Loucy (cell line): ENCODE results near the gene CERS6.

Experiments used
- H2AFZ ChIP-seq: fragments of 200-600 bp; sonication (generic); 2 replicates; pipeline ENCODE4 v1.6.0; 2016; ENCODE audit warnings: antibody characterized with exemption, mild to moderate bottlenecking, low read length, moderate library complexity
- H3F3A ChIP-seq: fragments of 200-600 bp; 2 replicates; pipeline ENCODE4 v1.6.0; 2016; ENCODE audit warnings: antibody characterized with exemption, low read depth, mild to moderate bottlenecking
- H3K27me3 ChIP-seq: fragments of 200-600 bp; sonication (generic); 2 replicates; pipeline ENCODE4 v1.6.1; 2014; ENCODE audit warnings: low read length, mild to moderate bottlenecking; ENCODE audit not compliant: insufficient read depth, poor library complexity, severe bottlenecking
- H3K36me3 ChIP-seq: fragments of 200-600 bp; sonication (generic); 2 replicates; pipeline ENCODE4 v1.6.1; 2016; ENCODE audit warnings: low read length; ENCODE audit not compliant: insufficient read depth
- H3K4me1 ChIP-seq: fragments of 200-600 bp; sonication (generic); 2 replicates; pipeline ENCODE4 v1.5.1; 2014; ENCODE audit warnings: low read length, mild to moderate bottlenecking; ENCODE audit not compliant: insufficient read depth, poor library complexity, severe bottlenecking
- H3K4me2 ChIP-seq: fragments of 200-600 bp; sonication (generic); 2 replicates; pipeline ENCODE4 v1.6.0; 2014; ENCODE audit warnings: antibody characterized with exemption, low read length, low read depth, mild to moderate bottlenecking; ENCODE audit not compliant: poor library complexity, severe bottlenecking
- H3K4me3 ChIP-seq: fragments of 200-600 bp; sonication (generic); 2 replicates; pipeline ENCODE4 v1.5.1; 2014; ENCODE audit warnings: low read length, mild to moderate bottlenecking, mixed read lengths; ENCODE audit not compliant: poor library complexity, severe bottlenecking
- H3K79me2 ChIP-seq: fragments of 200-600 bp; sonication (generic); 2 replicates; pipeline ENCODE4 v1.6.1; 2014; ENCODE audit warnings: low read length; ENCODE audit not compliant: insufficient read depth
- H3K9ac ChIP-seq: fragments of 200-600 bp; sonication (generic); 2 replicates; pipeline ENCODE4 v1.6.0; 2014; ENCODE audit warnings: mild to moderate bottlenecking, low read depth, low read length, moderate library complexity; ENCODE audit not compliant: poor library complexity, severe bottlenecking
- H3K9me2 ChIP-seq: fragments of 200-600 bp; sonication (generic); replicated peaks from 2 replicates; pipeline ENCODE4 v1.6.1; 2016; ENCODE audit warnings: low read depth, low read length, mixed read lengths
- H3K9me3 ChIP-seq: fragments of 200-600 bp; sonication (generic); 2 replicates; pipeline ENCODE4 v1.6.1; 2014; ENCODE audit warnings: mild to moderate bottlenecking, antibody characterized with exemption, low read length, low read depth; ENCODE audit not compliant: insufficient read depth
- H4K20me1 ChIP-seq: fragments of 200-600 bp; sonication (generic); 2 replicates; pipeline ENCODE4 v1.6.0; 2014; ENCODE audit warnings: antibody characterized with exemption, low read length, mild to moderate bottlenecking; ENCODE audit not compliant: insufficient read depth, poor library complexity, severe bottlenecking
- EZH2phosphoT487 ChIP-seq: fragments of 200-600 bp; IDR thresholded peaks from 2 replicates; pipeline ENCODE4 v1.6.1; 2018; ENCODE audit warnings: antibody characterized with exemption, mild to moderate bottlenecking, moderate library complexity, borderline replicate concordance
- TF ChIP-seq, protein P1 (sequence below): fragments of 200-600 bp; sonication (generic); conservative IDR thresholded peaks from 2 replicates; pipeline ENCODE4 v1.5.1; 2014; ENCODE audit warnings: mild to moderate bottlenecking, antibody characterized with exemption, low read length

The CERS6 gene

DNA sequence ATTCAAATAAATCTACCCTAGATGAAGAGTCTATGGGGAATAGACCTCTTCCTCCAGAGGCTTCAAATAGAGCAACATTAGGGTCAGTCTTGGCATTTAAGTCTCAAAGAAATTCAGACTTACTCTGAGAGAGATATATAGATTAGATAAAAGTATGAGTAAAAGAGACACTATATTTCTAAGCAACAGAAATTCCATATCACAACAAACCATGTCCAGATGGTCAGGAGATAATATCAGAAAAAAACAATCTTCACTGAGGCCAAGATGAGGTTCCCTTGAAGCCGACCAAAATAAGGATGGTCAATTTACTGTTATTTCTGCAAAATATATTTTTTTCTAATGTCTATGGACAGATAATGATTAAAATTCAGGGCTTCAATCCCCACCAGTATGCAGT lies 257.3 kb downstream of the CERS6 start:
- H3K27me3 ChIP-seq: no peaks in the 10 kb centered on the region
- no peaks in the 10 kb centered on the region for H3K9me3 ChIP-seq
- H3F3A ChIP-seq: 0 out of 2 replicates have a peak, but pooled peaks cover 5% of the 10 kb centered on the region
- TF ChIP-seq, protein P1, sequence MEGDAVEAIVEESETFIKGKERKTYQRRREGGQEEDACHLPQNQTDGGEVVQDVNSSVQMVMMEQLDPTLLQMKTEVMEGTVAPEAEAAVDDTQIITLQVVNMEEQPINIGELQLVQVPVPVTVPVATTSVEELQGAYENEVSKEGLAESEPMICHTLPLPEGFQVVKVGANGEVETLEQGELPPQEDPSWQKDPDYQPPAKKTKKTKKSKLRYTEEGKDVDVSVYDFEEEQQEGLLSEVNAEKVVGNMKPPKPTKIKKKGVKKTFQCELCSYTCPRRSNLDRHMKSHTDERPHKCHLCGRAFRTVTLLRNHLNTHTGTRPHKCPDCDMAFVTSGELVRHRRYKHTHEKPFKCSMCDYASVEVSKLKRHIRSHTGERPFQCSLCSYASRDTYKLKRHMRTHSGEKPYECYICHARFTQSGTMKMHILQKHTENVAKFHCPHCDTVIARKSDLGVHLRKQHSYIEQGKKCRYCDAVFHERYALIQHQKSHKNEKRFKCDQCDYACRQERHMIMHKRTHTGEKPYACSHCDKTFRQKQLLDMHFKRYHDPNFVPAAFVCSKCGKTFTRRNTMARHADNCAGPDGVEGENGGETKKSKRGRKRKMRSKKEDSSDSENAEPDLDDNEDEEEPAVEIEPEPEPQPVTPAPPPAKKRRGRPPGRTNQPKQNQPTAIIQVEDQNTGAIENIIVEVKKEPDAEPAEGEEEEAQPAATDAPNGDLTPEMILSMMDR: no peak
- TF ChIP-seq EZH2phosphoT487: no peak
- no peaks in the 10 kb centered on the region for H3K79me2 ChIP-seq
- H3K9me2 ChIP-seq: no peaks in the 10 kb centered on the region
- H2AFZ ChIP-seq: no peak overlapping the region
- peaks cover 2% of the 10 kb centered on the region; the same call in 1 of the 2 replicates for H3K36me3 ChIP-seq
- H4K20me1 ChIP-seq: no peaks in the 10 kb centered on the region
- H3K4me3 ChIP-seq: no peak overlapping the region
- H3K4me1 ChIP-seq: peaks cover 16% of the 10 kb centered on the region
- no peak overlapping the region for H3K9ac ChIP-seq
- H3K4me2 ChIP-seq: no peak overlapping the region

DNA sequence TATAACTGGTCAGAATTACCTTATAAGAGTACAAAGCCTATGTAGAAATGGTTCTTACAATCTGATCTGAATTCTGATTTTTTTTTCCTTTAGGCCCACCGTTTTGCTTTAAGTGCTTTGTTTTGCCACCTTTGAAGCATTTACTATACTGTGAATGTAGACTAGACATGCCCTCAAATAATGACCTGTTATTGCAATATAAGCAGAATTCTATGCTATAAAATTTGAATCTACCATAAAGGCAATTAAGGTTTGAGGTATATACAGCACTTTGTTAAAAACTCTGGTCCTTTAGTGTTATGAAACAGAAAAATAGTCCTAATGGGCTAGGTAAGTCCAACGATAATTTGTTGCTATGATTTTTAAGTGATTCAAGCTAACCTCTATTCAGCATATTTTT lies 259.8 kb downstream of the CERS6 start:
- H3K4me1 ChIP-seq: peaks cover 18% of the 10 kb centered on the region
- no peak overlapping the region for H3K9ac ChIP-seq
- no peaks in the 10 kb centered on the region for H3K79me2 ChIP-seq
- H2AFZ ChIP-seq: no peak overlapping the region
- peaks cover 20% of the 10 kb centered on the region; the same call in 1 of the 2 replicates for H3K36me3 ChIP-seq
- no peaks in the 10 kb centered on the region for H3K9me2 ChIP-seq
- H3K4me2 ChIP-seq: no peak overlapping the region
- no peak for TF ChIP-seq EZH2phosphoT487
- TF ChIP-seq, protein P1: no peak
- no peaks in the 10 kb centered on the region for H4K20me1 ChIP-seq
- no peaks in the 10 kb centered on the region for H3K27me3 ChIP-seq
- H3K9me3 ChIP-seq: no peaks in the 10 kb centered on the region
- H3K4me3 ChIP-seq: no peak overlapping the region
- H3F3A ChIP-seq: 0 out of 2 replicates have a peak, but pooled peaks cover 5% of the 10 kb centered on the region

DNA sequence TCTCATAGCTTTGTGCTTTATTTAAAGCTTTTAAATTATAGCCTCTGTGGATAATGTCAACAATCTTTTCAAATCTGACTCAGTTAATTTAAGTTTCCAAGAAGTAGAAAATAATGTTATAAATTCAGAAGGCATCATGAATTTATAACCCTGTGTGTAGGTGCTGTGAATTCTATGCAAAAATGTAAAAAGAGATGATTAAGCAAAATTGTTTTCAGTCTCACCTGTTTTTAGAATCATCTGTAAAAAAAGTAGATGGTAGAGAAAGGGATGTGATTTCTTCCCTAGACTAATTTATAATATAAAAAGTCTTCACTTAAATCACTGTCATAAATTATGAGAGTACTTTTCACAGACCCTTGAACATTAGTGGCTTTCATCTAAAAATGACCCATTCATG lies 260.8 kb downstream of the CERS6 start:
- H3K9me2 ChIP-seq: no peaks in the 10 kb centered on the region
- H3K79me2 ChIP-seq: no peaks in the 10 kb centered on the region
- H2AFZ ChIP-seq: no peak overlapping the region
- no peak overlapping the region for H3K4me2 ChIP-seq
- H3K36me3 ChIP-seq: peaks cover 29% of the 10 kb centered on the region; the same call in 1 of the 2 replicates
- H3K4me1 ChIP-seq: peaks cover 17% of the 10 kb centered on the region
- H3F3A ChIP-seq: 0 out of 2 replicates have a peak, but pooled peaks cover 5% of the 10 kb centered on the region
- no peaks in the 10 kb centered on the region for H4K20me1 ChIP-seq
- H3K9ac ChIP-seq: no peak overlapping the region
- no peak overlapping the region for H3K4me3 ChIP-seq
- TF ChIP-seq EZH2phosphoT487: no peak
- TF ChIP-seq, protein P1: no peak
- H3K9me3 ChIP-seq: no peaks in the 10 kb centered on the region
- no peaks in the 10 kb centered on the region for H3K27me3 ChIP-seq
